HG02763 (cell line): ENCODE data around the gene DUSP7.

Source experiments
- ATAC-seq: cut with Tn5 transposase; IDR thresholded peaks from one replicate; pipeline ENCODE4 v1.9.1; 2021; ENCODE audit warnings: mild to moderate bottlenecking, moderate library complexity; ENCODE audit not compliant: unreplicated experiment

The DUSP7 gene

GRCh38 chr3:52086976-52087663, 30.7 kb upstream of the DUSP7 start:
- no peak for ATAC-seq

- ATAC-seq = no peak
These were observed 30.1 kb upstream of the DUSP7 start for GRCh38 chr3:52086461-52086860.

GRCh38 chr3:52085681-52086282, 29.4 kb upstream of the DUSP7 start:
- ATAC-seq = no peak

GRCh38 chr3:52084954-52085680, 28.7 kb upstream of the DUSP7 start:
- ATAC-seq = no peak

GRCh38 chr3:52084216-52084945, 28.0 kb upstream of the DUSP7 start:
- ATAC-seq = no peak

- ATAC-seq = no peak
These were observed 27.3 kb upstream of the DUSP7 start for GRCh38 chr3:52083556-52084087.

GRCh38 chr3:52082951-52083350, 26.6 kb upstream of the DUSP7 start:
- no peak for ATAC-seq

GRCh38 chr3:52080830-52081719, 24.7 kb upstream of the DUSP7 start:
- ATAC-seq = no peak

GRCh38 chr3:52079958-52080357, 23.6 kb upstream of the DUSP7 start:
- no peak for ATAC-seq

GRCh38 chr3:52078781-52079560, 22.6 kb upstream of the DUSP7 start:
- ATAC-seq = no peak

- no peak for ATAC-seq
These were observed 21.6 kb upstream of the DUSP7 start for GRCh38 chr3:52077925-52078324.

GRCh38 chr3:52076896-52077780, 20.8 kb upstream of the DUSP7 start:
- no peak for ATAC-seq

GRCh38 chr3:52073490-52073889, 17.1 kb upstream of the DUSP7 start:
- ATAC-seq = no peak

GRCh38 chr3:52072471-52072870, 16.1 kb upstream of the DUSP7 start:
- ATAC-seq = no peak

- ATAC-seq = no peak
These were observed 15.6 kb upstream of the DUSP7 start for GRCh38 chr3:52072020-52072419.

GRCh38 chr3:52070724-52071621, 14.6 kb upstream of the DUSP7 start:
- ATAC-seq = no peak

- ATAC-seq = no peak
These were observed 13.5 kb upstream of the DUSP7 start for GRCh38 chr3:52069855-52070254.
